HG02610 (cell line): ENCODE data around the gene SLN.
"Not testable (repeated sequence)": the region's sequence is repeated elsewhere in the genome, so short reads cannot be mapped to it uniquely, and the experiment has no call there.

Experiments
- ATAC-seq: cut with Tn5 transposase; IDR thresholded peaks from one replicate; pipeline ENCODE4 v1.9.1; 2021; ENCODE audit warnings: mild to moderate bottlenecking, moderate library complexity; ENCODE audit not compliant: unreplicated experiment

SLN gene

DNA sequence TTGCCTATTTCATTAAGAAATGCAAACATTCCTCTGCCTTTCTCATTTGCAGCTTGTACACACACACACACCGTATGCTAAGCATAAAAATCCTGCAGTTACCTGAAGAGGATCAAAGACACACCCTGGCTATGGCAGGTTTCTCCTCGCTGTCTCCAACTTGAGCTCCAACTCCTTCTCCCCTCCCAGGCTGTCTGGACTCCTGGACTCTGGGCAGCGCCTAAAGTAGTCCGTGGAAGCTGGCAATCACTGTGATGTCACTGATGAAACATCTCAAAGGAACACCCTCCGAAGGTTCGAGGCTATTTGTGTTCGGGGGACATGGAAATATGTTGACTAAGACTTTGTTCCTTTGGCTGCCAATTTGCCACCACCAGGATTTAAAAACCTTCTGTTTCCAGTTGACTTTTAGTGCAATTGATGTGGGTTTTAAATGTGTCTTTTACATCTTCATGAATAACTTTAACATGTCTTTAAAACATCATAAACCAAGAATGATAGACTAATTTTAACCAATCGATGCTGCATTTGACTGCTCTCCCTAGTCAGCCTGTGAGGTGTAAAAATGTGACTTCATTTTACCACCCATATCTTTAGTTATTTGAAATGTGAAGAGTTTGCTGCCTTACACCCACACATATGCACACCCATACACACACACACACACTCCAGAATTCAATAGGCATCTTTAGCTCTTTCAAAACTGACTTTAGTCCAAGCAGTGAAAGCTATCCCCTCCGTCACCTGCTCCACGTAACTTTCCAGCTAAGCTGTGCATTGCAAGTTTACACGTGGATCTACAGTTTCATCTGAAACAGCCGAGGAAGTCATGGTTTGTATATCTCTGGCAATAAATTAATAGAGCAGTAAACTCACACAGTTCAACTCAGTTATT lies at the start of gene SLN:
TSS of gene SLN (minus strand) at position 196 of the 895 bp plus-strand sequence.
- ATAC-seq = no peak

DNA sequence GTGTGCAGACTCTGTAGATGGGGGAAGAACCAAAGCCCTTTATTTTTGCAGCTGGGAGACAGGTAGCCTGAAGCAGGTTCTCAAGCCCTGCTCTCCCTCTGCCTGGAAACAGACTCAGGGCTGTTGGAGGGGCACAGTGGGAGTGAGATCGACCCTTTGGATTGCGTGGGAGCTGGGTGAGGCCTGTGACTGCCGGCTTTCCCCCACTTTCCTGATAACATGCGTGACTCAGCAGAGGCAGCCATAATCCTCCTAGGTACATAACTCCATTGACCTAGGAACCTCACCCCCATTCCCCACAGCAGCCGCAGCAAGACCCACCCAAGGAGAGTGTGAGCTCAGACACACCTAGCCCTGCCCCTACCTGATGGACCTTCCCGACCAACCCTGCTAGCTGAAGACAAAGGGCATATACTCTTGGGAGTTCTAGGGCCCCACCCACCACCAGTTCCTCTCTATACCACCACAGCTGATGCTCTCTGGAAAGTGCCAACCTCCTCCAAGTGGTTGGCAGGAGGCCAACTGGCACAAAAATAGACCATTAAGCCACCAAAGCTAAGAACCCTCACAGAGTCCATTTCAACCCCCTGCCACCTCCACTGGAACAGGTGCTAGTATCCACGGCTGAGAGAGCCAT lies 47.0 kb upstream of the SLN start:
- not testable (repeated sequence) for ATAC-seq

GRCh38 chr11:107757661-107758060 lies 45.8 kb upstream of the SLN start:
- ATAC-seq = no peak

- ATAC-seq = no peak
These were observed 44.7 kb upstream of the SLN start for GRCh38 chr11:107756553-107756952.

DNA sequence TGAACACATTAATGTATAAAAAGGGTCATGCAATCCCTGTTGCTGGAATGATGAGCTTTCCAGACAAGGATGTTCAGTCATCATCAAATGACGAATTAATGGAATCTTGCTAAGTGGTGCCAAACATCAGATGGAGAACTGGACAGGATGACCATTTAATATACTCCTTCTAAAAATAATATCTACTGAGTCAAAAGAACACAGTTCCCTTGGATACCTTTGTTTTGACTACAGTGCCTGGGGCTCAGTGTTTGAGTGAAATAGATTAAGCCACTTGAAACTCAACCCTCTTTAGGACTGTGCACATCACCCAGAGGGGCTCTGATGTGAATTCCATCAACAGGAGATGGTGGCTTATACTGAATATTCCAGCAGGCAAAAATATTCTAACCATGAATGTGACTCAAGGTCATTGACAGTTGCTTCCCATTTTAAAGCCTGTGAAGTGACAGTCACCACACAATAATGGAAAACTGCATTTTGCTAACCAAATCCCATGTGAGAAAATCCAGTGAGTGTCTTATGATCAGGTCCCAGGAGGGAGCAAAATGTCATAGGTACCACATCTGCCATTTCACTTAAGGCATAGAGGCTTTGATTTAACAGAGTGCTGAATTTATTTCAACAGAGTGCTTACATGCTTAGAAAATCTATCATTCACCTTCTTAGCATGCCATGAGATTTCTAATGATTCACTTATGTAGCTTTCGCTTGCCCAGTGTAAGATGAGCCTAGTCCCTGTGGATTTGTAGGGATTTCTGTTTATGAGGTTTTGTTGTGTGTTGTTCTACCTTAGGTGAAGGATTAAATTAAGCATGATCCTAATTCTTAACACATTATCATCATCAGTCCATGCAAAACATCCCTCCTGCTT lies 41.3 kb upstream of the SLN start:
- no peak for ATAC-seq

DNA sequence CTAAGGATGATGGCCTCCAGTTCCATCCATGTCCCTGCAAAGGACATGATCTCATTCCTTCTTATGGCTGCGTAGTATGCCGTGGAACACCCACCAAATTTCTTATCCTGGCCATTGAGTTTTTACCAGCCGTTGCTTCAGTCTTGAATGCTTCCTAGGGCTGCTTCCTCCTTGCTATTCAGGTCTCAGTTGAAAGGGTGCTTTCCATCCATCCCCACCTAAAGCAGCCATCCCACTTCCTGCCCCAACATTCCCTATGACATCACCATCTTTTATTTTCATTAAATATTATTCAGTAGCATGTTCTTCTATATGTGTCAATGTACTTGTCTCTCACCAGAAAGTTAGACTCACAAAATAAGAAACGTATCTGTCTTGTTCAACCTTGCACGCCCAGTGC lies 40.7 kb upstream of the SLN start:
- ATAC-seq = no peak

GRCh38 chr11:107751082-107751481 lies 39.2 kb upstream of the SLN start:
- no peak for ATAC-seq

- no peak for ATAC-seq
These were observed 38.5 kb upstream of the SLN start for GRCh38 chr11:107750313-107750712.

DNA sequence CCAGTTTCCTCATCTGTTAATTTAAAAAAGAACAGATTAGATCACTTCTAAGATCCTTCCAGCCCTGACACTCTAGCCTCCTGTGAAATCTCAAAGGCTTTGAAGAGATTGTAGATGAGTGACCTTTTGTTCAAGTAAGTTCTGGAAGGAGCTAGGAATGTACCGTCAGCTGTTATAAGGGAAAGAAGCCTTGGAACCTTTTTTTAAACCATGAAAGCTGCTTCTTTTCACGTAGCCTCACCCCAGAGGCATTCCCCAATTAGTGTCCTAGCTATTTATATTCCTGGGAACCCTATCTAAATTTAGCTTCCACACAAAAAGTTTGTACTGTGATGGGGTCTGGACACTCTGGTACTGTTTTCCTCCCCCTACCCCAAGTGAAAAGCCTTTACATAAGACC lies 35.8 kb upstream of the SLN start:
- no peak for ATAC-seq

- ATAC-seq = no peak
These were observed 32.9 kb upstream of the SLN start for GRCh38 chr11:107744736-107745135.

GRCh38 chr11:107743191-107743590 lies 31.3 kb upstream of the SLN start:
- ATAC-seq = no peak

DNA sequence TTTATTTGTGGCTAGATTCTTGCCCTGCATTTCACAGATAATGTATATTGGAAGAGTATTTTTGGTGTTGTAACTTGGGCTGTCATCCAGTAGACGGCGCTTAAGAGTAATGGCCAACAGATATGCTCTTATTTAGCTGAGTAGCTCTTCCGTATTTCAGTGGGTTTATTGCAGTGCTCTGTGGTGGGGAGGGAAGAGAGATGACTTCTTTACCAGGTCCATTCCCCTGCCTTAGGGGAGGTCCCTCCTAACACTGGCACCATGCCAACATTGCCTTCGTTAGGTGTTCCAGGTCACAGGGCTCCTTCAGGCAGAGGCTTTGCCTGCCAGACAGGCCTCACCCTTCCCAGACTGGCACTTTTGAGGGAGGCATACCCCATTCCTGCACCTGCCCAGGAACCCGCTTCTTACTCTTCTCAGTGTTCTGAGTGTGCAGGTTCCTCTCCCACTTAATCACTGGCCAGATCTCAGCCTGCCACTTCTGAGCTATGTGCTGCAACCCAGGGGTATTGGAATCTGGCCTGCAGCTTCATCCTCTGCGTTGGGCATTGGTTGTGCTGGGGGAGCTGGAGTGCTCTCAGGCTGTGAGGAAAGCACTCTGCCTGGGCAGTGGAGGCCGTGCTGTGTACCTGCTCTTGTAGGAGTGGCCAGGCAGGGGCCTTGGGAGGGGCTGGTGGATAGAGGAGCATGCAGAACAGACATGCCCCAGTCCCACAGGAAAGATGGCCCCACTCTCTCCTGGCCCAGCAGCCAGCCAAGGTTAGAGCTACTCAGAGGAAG lies 29.4 kb upstream of the SLN start:
- peak; percentile 87 for ATAC-seq

DNA sequence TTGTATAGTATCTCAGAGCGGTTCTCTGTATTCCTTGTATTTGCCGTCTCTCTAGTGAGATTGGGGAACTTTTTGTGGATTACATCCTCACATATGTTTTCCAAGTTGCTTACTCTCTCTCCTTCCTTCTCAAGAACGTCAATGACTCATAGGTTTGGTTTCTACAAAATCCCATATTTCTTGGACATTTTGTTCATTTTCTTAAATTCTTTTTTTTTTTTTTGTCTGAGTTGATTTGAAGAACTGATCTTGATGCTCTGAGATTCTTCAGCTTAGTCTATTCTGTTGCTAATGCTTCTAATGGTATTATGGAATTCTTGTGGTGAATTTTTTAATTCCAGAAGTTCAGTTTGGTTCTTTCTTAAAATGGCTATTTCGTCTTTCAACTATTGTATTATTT lies 28.4 kb upstream of the SLN start:
- ATAC-seq = no peak

DNA sequence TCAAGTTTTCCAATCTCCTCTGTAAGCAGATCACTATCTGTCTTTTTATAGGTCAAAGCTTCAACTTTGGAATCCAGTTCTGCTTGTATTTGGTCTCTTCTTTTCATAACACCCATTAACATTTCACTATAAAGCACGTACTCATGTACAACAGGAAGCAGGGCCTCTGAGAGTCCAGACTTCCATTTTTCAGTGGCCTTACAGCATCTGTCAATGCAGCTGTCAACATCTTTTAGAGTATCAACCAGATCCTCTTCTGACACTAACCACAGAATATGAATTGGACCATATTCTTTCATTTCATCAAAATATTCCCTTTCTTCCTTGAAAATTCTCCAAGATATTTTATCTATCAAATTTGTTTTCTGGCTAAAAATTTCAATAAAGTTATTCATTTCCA lies 24.7 kb upstream of the SLN start:
- ATAC-seq = no peak

- no peak for ATAC-seq
These were observed 21.7 kb upstream of the SLN start for GRCh38 chr11:107733518-107733917.

- peak; percentile 5 for ATAC-seq
These were observed 20.8 kb upstream of the SLN start for GRCh38 chr11:107732689-107733051.

- peak; percentile 82 for ATAC-seq
These were observed 20.3 kb upstream of the SLN start for GRCh38 chr11:107731941-107732688.

- no peak for ATAC-seq
These were observed 10.8 kb upstream of the SLN start for GRCh38 chr11:107722662-107723061.

- no peak for ATAC-seq
These were observed 9.4 kb upstream of the SLN start for GRCh38 chr11:107721207-107721606.

GRCh38 chr11:107720303-107720774 lies 8.5 kb upstream of the SLN start:
- no peak for ATAC-seq
